ENCODE measurements around the gene RCN1.
"Not testable (repeated sequence)": the region's sequence is repeated elsewhere in the genome, so short reads cannot be mapped to it uniquely, and the experiment has no call there.

RCN1 gene

DNA sequence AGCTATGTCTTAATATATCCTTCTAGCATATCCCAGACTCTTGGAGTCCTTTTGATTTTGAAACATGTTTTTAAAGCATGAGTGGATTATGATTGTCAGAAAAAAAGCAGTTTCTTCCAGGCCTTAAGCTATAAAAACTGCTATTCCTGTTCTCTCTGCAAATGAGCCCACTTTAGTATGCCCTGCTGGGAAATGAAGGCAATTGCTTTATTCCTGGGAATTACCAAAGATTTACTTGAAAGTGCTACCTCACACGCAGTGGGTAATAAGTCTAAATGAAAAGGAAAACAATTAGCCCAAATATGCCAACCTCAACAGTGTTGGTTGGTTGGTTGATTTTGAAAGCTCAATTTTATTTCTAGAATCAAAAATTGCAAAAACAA lies 17.2 kb upstream of the RCN1 start:
- DNase-seq (ENCODE audit: low spot score), result no peak

DNA sequence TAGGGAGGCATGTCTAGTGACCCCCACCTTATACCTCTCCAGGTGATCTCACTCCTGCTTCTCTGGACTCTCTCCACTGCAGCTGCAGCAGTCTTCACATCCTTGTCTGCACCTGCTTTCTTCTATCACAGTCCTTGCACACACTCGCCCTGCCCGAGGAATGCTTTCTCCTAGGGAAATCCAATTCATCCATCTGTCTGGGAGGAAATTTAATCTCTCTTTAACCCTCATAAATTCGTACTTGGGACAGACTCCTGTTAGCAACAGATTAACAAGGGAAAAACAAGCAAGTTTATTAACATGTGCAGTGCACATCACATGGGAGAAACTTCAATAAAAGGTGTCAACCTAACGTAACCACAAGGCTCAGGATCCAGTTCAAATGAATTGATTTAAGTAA lies 11.3 kb upstream of the RCN1 start:
- DNase-seq (ENCODE audit: low spot score), result no peak

DNA sequence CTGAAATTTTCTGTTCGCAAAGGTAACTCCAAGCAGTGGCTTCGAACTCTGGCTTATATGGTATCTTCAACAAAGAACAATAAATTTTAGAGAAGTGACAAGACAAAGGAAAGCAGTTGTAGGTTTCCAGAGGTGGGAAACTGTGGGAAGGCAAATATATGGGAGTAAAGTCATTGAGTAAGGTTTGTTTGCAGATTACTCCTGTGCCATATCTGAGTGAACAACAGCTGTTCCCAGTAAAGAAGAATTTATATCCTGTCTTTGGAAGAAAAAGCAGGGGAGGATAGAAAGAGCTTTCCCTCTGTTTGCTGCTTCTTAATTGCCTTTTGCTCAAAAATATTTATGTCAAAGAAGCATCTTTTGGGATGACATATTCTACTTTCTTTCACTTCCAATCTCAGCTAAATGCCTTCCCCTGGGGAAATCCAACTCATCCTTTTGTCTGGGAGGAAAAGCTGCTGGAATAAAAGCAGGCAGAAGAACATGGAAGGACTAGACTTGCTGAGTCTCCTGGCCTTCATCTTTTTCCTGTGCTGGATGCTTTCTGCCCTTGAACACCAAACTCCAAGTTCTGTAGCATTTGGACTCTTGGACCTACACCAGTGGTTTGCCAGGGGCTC lies 10.4 kb upstream of the RCN1 start:
- DNase-seq (ENCODE audit: low spot score), result no peak

DNA sequence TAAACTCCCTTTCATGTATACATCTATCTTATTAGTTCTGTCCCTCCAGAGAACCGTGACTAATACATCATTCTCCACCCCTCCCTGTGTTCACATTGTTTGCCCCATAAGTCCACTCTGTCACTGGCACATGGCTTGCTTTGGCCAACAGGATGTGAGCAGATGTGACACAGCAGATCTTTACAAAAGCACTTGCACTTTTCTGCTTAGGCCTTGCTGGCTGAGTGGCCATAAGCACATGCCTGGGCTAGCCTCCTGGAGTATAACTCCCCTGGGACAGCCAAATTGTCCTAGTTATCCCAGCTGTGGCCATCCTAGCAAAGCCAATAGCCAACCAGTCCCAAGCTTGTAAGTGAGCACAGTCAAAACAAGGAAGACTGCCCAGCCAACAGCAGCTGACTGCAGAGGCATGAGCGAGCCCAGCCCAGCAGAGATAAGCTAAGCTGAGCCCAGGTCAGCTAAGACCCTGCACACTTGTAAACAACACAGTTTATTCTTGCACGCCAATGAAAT lies 9.7 kb upstream of the RCN1 start:
- DNase-seq (ENCODE audit: low spot score), result peak; percentile 38

DNA sequence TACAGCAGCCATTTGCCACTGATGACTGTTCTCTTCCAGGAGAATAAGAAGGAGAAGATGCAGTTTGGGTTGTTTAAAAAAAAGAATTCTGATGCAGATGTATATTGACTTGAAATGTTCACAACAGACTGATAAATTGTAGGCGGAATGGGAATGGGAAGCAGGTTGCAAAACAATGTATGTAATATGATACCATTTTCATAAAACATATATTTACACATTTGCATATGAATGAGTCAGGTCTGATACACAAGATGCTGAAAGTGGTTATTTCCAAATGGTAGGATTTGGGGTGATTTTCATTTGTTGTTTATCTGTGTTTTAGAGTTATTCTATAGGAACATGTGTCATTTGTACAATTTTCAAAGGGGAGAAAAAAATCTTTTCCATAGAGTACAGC lies 9.0 kb upstream of the RCN1 start:
- no peak for DNase-seq (ENCODE audit: low spot score)

DNA sequence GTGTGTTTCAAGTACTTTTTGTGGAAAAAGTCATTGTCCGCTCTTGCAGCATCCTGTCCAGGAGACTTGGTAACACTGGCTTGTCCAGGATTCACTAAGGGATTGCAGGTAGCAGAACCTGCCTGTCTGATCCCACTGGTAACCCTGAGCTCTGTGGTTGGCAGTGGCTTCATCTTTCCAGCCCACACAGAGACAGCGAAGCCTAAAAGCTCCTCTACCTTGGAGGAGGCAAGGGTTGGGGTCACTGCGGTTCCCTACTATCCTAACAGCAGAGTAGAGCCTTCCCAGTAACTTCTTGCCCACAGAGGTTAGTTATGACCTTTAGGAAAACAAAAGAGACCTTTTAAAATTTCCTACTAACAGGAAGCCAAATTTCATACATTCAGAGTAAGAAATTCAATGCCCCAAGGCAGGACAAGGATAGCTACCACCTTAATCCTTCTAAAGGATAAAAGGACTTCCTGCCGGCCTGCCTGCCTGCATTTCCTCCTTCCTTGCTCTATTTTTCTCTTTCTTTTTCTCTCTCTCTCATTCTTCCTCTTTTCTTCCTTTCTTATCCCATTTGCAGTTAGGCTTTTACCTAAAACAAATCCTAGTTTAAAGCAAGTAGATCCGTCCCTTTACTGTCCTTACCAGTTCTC lies 8.4 kb upstream of the RCN1 start:
- DNase-seq (ENCODE audit: low spot score), result no peak

DNA sequence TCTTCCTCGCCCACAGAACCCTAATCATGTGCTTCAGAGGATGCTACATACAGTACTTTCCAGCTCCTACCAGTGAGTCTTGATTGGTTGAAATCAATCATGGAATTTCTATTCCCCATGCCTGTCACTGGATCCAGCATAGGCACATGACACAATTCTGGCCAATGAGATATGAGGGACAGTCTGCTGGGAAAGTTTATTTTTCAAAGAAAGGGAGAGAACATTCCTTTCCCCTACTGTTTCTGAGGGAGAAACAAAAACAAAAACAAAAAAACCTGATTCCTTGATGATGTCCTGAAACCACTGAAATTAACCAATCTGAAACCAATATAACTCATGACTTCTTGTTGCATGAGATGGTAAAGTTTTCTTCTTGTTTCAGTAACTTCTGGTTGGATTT lies 3.3 kb upstream of the RCN1 start:
- DNase-seq (ENCODE audit: low spot score), result no peak

DNA sequence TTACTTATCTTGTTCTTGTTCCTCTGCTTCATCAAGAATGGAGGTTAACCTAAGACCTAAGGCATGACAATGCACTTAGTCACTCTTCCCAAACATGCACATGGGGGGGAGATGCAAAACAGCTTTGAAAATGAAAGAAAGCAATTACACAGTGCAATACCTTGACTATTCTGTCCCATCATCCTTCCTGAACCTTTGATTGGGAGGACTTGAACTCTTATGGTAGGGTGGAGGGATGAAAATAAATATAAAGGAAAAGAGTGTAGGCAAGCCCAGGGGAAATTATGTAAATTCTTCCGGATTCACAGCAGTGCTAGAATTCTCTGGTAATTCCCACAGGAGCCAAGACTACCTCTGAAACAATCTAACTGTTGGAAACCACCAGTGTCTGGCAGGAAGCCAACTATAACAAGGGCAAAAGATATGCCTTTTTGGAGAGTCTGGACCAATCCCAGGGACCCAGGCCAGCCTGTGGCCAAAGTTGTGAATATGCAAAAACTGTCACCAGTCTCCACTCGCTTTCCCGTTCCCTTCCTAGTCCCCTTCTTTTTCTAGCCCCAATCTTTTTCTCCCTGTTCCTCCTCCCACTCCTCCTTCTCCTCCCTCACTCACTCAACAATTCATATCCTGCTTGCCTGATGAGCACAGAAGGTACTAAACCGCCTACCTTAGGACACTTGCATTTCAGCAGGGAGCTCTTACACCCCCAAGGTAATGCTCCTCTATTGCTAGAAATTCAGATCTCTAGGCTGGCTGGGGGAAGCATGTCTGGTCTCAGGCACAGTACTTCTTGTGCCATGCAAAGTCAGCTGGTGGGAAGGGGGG lies 2.5 kb upstream of the RCN1 start:
- no peak for DNase-seq (ENCODE audit: low spot score)

DNA sequence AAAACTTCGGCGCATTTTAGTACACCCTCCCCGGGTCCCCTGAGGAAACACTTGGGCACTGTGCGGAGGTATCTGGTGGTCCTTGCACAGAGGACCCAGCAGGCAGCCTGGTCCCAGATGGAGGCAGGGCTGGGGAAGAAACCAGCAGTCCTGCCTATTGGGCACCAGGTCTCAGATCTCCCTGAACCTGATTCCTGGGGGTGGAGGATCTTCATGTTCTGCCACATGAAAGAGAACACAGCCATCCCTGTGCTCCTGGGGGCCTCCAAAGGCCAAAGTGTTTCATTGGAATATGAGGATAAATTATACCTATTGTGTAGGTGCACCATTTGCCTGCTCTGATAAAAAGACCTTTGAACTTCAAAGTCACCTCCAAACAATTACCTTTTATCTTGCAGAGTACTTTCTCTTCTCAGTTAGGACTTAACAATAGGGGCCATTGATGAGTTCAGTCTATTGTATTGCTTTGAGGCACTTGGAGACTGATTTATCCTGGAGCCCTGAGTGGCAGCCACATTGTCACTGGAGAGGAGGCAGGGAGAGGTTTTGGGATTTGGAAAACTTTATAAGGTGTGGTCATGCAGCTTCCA lies 1.8 kb downstream of the RCN1 start:
- no peak for DNase-seq (ENCODE audit: low spot score)

DNA sequence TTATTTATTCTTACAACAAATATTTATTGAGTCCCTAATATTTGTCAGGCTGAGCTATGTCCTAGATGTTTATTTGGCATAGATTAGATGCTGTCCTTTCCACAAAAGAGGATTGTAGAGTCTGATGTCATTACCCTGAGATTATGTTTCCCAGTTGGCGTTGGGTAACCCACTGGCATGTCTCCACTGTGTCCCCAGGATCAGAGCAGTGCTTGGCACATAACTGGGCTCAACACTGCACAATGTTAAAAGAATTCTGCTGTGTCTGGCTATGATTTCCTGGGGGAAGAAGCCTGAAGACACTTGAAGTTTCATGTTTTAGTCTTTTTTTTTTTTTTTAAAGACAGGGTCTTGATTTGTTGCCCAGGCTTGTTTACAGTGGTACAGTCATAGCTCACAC lies 4.0 kb downstream of the RCN1 start:
- no peak for DNase-seq (ENCODE audit: low spot score)

DNA sequence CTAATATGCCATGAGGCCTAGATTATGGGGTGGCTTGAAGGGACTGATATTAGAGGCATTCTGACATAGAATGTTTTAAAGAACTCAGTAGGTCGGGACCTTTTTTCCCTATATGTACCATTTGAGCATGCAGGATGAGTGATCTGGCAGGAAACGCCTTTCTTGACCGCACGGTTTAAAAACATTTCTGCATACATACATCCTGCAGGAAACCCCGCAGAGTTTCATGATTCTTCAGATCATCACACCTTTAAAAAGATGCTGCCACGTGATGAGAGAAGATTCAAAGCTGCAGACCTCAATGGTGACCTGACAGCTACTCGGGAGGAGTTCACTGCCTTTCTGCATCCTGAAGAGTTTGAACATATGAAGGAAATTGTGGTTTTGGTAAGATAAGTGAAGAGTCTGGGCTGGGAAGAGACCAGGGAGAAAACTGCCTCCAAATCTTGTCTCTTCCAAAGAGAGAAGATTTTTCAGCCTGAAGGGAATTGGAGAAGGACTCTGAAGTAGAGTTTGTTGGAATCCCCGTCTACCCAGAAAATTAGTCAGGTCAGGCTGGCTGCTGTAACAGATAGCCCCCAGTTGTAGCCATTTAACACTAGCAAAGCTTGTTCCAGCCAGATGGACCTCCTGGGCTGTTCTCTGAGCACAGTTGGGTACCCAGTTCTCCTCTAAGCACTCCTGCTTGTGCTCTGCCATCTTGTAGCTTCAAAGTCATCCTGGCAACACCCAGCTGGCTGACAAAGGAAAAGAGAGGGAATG lies 7.4 kb downstream of the RCN1 start:
- DNase-seq (ENCODE audit: low spot score), result no peak

DNA sequence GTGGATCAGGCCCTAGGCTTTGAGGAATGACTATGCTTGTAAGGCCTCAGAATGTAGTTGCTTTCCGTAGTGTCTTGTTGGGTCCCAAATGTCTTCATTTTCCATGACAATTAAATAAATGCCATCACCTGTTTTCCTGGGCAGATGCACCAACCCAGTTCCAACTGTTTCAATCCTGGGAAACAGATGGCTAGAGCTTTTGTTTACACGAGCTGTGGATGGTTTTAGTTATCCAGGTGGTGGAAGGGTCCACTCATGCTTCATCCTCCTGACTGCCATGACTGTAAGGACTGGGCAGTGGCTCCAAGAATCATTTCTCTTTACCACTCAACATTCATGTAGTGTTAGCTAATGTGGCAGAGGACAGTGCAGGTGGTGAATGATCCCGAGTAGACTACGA lies 8.6 kb downstream of the RCN1 start:
- no peak for DNase-seq (ENCODE audit: low spot score)

DNA sequence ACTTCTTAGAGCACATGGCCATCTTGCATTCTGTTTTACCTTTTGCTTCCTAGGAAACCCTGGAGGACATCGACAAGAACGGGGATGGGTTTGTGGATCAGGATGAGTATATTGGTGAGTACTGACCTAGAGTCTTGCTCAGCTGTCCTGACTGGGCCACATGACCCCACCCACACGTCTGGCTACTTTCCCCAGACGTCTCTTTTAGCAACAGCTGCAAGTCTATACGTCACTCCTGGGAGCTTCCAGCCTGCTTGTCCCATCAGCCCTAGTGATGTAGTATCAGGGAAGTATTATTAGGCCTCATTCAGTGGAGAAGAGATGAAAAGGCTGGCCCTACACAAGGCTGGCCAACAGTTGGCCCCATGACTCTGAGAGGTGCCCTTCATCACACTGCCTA lies 9.6 kb downstream of the RCN1 start:
- DNase-seq (ENCODE audit: low spot score), result no peak

DNA sequence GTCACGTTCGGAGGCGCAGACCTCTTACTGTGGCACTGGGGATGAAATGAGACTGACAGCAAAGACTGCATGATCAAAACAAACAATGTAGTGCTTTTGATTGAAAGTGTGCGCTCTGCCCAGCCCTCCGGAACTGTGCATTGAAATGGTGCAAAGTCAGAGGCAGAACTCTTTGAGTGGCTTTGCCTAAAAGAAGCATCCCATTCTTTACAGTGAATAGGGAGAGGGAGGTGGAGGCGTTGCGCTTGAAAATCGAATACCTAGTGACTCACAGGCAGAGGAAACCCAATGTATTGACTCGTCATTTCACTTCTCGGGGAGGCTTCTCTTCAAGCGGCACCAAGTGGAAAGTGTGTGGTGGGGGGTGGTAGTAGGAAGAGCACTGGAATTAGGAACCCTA lies 10.9 kb downstream of the RCN1 start:
- DNase-seq (ENCODE audit: low spot score), result no peak

DNA sequence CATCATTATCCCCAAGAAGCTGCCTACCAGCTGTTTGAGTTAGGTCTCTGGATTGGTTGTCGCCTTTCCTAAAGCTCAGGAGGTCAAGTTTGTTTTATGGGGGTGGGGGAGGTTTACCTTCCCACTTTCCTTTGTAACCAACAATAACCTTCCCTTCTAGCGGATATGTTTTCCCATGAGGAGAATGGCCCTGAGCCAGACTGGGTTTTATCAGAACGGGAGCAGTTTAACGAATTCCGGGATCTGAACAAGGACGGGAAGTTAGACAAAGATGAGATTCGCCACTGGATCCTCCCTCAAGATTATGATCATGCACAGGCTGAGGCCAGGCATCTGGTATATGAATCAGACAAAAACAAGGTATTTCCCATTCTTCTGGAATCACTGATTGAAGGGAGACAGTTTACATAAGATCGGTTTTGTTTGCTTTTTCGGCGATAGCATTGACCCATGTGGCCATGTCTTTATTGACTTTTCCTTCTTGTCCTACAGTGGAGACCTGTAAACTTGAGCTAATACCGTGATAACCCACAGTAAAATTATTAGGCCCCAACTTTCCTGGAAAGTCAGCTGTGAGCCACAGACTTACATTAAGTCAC lies 12.3 kb downstream of the RCN1 start:
- DNase-seq (ENCODE audit: low spot score), result not testable (repeated sequence)

DNA sequence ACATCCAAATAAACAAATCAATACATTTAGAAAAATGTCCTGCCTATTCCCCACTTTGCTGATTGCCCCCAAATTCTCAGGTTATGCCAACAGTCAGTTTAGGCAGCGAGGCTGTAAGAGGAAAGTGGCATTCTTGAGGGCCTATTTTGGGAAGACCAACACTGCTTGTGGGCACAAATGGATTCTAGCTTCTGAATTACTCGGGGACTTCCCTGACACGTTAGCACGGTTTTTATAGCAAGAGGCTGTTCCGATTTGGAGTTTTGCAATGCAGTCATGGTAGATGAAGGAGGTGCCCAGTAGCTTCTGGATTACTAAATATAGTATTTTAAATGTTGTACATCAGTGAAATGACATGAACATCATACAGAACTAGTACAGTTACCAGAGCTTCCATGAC lies 13.1 kb downstream of the RCN1 start:
- no peak for DNase-seq (ENCODE audit: low spot score)

DNA sequence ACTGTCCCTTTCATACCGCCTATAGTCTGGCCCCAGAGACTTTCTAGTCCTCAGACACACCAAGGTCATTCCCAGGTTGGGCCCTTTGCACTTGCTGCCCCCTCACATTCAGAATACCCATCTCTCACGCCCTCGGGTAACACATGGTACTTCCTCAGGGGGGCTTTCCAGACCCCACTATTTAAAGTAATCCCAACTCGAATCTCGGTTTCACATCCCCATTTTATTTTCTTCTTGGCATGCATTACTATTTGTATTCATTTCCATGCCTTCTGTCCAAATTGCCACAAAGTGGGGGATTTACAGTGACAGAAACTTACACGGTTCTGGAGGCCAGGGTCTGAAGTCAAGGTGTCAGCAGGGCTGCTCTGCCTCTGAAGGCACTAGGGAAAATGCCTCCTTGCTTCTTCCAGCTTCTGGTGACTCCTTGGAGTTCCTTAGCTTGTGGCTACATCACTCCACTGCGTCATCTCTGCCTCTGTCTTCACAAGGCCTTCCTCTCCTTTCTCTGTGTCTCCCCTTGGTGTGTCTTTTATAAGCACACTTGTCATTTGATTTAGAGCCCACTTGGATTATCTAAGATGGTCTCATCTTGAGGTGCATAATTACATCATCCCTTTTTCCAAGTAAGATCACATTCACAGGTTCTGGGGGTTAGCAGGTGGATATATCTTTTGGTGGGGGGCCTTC lies 15.1 kb downstream of the RCN1 start:
- no peak for DNase-seq (ENCODE audit: low spot score)

DNA sequence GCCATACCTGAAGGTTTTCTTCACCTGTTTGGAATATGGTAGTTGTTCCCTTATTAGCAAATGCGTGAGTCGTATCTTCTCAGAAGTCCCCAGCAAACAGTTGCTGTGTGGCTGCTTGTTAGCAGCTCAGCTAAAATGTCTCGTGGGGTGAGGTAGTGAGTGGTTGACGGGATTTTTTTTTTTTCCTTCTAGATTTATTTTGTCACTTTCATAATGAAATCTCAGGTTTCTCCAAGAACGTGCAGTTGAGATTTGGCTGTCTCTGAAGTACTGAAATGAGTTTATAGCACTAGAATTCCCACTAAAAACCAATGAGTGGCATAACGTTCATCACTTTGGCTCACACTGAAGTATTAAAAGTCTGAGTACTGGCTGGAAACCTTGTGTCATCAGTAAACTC lies 16.8 kb downstream of the RCN1 start:
- no peak for DNase-seq (ENCODE audit: low spot score)

DNA sequence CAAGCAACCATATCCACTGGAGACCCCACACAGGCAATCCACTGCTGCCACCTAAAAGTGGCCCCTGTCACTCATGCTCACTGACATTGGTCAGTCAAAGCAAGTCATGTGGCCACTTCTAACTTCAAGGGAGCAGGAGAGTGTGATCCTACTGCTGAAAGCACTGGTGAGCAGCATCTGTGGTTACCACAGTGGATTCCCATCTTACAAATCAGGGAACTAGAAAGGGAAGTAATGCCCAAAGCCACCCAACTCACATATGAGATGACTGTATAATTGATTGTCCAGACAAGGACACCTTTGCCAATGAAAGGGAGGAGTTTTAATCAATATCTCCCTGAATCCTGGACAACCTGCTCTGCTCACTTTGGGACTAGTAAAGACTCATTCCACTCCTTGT lies 17.7 kb downstream of the RCN1 start:
- no peak for DNase-seq (ENCODE audit: low spot score)

DNA sequence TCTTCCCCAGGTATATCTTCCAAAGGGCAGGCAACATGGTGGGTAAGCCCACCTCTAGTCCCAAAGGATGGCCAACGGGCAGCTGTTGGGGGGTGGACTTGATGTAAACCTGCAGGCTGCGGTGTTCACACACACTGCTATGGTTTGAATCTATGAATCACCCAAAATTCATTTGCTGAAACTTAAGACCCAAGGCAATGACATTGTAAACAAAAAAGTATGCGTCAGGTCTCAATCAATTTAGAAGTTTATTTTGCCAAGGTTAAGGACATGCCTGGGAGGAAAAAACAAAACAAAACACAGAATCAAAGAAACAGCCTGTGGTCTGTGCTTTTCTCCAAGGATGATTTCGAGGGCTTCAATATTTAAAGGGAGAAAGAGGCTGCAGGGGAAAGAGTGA lies 18.3 kb downstream of the RCN1 start:
- DNase-seq (ENCODE audit: low spot score), result no peak

DNA sequence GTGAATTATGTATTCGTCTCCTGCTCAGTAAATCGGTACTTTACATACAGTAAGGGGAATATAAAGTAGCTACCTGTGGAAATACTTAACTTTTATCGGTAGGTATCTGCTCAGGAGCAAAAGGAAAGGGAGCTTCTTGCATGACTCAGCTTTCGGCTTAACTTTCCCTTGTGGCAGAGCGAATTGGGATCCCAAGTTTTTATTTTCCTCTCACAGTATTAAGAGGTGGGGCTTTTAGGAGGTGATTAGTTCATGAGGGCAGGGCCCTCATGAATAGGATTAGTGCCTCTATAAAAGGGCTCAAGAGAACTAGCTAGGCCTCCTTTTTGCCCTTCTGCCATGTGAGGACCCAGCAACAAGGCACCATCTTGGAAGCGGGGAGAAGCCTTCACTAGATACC lies 18.7 kb downstream of the RCN1 start:
- no peak for DNase-seq (ENCODE audit: low spot score)

Data from SK-N-DZ (cell line).